ENCODE measurements around the gene ZNF662.

Gene ZNF662

DNA sequence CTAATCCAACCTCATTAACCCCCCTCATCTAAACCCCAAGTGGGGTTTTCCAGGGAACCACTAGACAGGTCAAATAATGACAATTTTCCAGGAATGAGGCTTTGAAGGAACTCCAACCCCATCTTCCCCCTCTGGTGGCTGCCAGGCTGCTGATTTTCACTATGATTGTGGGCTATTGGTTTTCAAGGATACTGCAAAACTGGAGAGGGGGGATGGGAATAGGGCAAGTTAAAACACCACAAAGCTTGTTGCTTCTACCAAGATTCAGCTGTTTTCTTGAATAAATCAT is 10.4 kb upstream of the ZNF662 start:
- Histone ChIP-seq H3K36me3 (ENCODE audit: low read depth) (no peaks in the 10 kb centered on the region), H3K27me3 (ENCODE audit: insufficient read depth, poor library complexity, severe bottlenecking) (no peaks in the 10 kb centered on the region), H3K27ac (ENCODE audit: poor library complexity, severe bottlenecking) (no peak overlapping the region), H3K9me3 (ENCODE audit: severe bottlenecking) (no peaks in the 10 kb centered on the region), H3K4me3 (ENCODE audit: severe bottlenecking) (no peak overlapping the region), H3K4me1 (ENCODE audit: insufficient read depth, poor library complexity, severe bottlenecking) (peaks cover 3% of the 10 kb centered on the region)
- ATAC-seq (ENCODE audit: low read depth) = no peak
- TF ChIP-seq, protein P1, sequence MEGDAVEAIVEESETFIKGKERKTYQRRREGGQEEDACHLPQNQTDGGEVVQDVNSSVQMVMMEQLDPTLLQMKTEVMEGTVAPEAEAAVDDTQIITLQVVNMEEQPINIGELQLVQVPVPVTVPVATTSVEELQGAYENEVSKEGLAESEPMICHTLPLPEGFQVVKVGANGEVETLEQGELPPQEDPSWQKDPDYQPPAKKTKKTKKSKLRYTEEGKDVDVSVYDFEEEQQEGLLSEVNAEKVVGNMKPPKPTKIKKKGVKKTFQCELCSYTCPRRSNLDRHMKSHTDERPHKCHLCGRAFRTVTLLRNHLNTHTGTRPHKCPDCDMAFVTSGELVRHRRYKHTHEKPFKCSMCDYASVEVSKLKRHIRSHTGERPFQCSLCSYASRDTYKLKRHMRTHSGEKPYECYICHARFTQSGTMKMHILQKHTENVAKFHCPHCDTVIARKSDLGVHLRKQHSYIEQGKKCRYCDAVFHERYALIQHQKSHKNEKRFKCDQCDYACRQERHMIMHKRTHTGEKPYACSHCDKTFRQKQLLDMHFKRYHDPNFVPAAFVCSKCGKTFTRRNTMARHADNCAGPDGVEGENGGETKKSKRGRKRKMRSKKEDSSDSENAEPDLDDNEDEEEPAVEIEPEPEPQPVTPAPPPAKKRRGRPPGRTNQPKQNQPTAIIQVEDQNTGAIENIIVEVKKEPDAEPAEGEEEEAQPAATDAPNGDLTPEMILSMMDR (IDR thresholded peaks at IDR 0.05; ENCODE audit: poor library complexity, severe bottlenecking) = no peak
- no peak for DNase-seq (ENCODE audit: low spot score)

DNA sequence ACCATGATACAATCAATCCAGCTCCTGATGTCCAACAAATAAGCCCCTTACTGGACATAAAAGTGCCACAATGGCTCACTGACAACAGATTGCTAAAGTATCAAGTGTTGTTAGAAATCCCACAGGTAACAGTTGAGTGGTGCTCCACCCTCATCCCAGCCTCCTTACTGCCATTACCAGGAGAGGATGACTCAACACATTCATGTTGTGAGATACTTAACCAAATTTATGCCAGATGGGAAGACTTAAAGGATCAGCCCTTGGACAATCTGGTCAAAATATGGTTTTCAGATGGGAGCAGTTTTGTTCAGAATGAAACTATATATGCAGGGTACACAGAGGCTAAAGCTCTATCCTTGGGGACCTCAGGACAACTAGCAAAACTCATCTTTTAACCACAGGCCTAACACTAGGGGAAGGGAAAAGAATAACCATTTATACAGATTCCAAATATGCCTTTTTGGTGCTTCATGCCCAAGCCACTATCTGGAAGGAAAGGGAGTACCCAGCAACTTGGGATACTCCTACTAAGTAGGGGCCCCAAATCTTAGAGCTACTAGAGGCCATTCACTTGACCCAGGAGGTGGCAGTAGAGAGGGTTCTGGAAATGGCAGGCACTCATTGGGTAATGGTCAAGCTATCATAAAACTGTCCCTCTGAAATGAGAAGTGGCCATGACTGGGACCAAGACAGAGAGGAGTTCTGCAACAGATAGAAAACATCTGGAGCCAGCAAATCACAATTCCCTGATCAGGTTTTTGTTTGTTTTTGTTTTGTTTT is 6.9 kb upstream of the ZNF662 start:
- H3K4me3 ChIP-seq (ENCODE audit: severe bottlenecking) = no peak overlapping the region
- no peaks in the 10 kb centered on the region for H3K36me3 ChIP-seq (ENCODE audit: low read depth)
- no peak for ATAC-seq (ENCODE audit: low read depth)
- no peak overlapping the region for H3K27ac ChIP-seq (ENCODE audit: poor library complexity, severe bottlenecking)
- no peaks in the 10 kb centered on the region for H3K9me3 ChIP-seq (ENCODE audit: severe bottlenecking)
- TF ChIP-seq, protein P1 (IDR thresholded peaks at IDR 0.05; ENCODE audit: poor library complexity, severe bottlenecking) = no peak
- H3K27me3 ChIP-seq (ENCODE audit: insufficient read depth, poor library complexity, severe bottlenecking) = no peaks in the 10 kb centered on the region
- H3K4me1 ChIP-seq (ENCODE audit: insufficient read depth, poor library complexity, severe bottlenecking) = no peaks in the 10 kb centered on the region
- DNase-seq (ENCODE audit: low spot score) = no peak

DNA sequence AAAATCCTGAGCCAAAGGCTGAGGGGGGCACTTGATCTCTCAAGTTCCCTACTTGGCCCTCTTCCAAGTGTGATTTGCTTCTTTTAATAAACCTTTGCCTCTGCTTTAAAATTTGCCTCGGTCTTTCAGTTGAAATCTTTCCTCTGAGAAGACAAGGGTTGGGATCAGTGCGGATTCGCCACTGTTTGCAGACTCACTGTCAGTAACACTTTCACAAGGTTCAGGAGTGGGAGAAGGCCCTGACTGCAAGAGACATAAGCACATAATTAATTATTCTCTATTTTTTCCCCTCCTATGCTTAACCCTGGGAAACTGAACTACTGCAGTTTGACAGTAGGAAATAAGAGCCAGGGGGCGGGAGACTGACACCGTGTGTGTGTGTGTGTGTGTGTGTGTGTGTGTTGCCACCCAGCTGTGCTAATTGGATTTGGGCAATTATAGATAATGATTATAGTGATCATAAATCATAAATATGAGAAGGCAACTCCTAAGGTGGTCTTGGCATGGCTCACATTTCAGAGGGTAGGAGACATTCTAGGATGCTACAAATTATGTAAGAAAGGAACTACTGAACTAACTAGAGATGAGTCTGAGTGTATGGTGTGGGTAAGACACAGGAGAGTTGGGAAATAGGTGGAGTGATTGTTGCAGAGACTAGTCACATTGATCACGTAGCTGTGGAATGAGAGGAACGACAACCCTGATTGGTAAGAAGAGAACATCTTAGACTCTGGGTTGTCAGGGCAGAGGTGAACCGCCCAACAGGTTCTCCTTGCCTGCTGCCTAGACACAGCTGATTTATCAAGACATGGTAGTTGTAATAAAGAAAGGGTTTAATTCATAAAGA is 5.5 kb upstream of the ZNF662 start:
- TF ChIP-seq, protein P1 (IDR thresholded peaks at IDR 0.05; ENCODE audit: poor library complexity, severe bottlenecking) = no peak
- no peaks in the 10 kb centered on the region for H3K36me3 ChIP-seq (ENCODE audit: low read depth)
- H3K27ac ChIP-seq (ENCODE audit: poor library complexity, severe bottlenecking) = no peak overlapping the region
- no peak for ATAC-seq (ENCODE audit: low read depth)
- H3K4me1 ChIP-seq (ENCODE audit: insufficient read depth, poor library complexity, severe bottlenecking) = no peaks in the 10 kb centered on the region
- peaks cover 3% of the 10 kb centered on the region for H3K27me3 ChIP-seq (ENCODE audit: insufficient read depth, poor library complexity, severe bottlenecking)
- DNase-seq (ENCODE audit: low spot score) = no peak
- H3K4me3 ChIP-seq (ENCODE audit: severe bottlenecking) = no peak overlapping the region
- no peaks in the 10 kb centered on the region for H3K9me3 ChIP-seq (ENCODE audit: severe bottlenecking)

DNA sequence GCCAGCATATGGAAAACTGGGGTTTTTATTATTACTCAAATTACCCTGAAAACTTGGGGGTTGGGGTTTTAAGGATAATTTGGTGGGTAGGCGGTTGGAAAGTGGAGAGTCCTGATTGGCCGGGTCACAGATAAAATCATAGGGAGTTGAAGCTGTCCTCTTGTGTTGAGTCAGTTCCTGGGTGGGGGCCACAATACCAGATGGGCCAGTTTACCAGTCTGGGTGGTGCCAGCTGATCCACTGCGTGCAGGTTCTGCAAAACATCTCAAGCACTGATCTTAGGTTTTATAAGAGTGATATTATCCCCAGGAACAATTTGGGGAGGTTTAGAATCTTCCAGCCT is 4.9 kb upstream of the ZNF662 start:
- H3K36me3 ChIP-seq (ENCODE audit: low read depth) = no peaks in the 10 kb centered on the region
- DNase-seq (ENCODE audit: low spot score) = no peak

More for the DNA sequence above, 4.9 kb upstream of the ZNF662 start:
- Histone ChIP-seq H3K27ac (ENCODE audit: poor library complexity, severe bottlenecking) (no peak overlapping the region), H3K4me1 (ENCODE audit: insufficient read depth, poor library complexity, severe bottlenecking) (no peaks in the 10 kb centered on the region), H3K27me3 (ENCODE audit: insufficient read depth, poor library complexity, severe bottlenecking) (peaks cover 6% of the 10 kb centered on the region), H3K9me3 (ENCODE audit: severe bottlenecking) (no peaks in the 10 kb centered on the region), H3K4me3 (ENCODE audit: severe bottlenecking) (no peak overlapping the region)
- TF ChIP-seq, protein P1 (IDR thresholded peaks at IDR 0.05; ENCODE audit: poor library complexity, severe bottlenecking) = no peak
- no peak for ATAC-seq (ENCODE audit: low read depth)
